NCI-H446 (cell line): ENCODE measurements around the gene SLC66A1.

Experiments
- DNase-seq, 2 experiments: peaks; one replicate each; lab custom pipeline; 2025; lab: John Stamatoyannopoulos, UW

Gene SLC66A1

GRCh38 chr1:19377812-19378718 is 65.9 kb downstream of the SLC66A1 start:
- no peak for DNase-seq
